Activated CD8-positive, alpha-beta memory T cell treated with anti-CD3 and anti-CD28 coated beads for 36 hours (primary cell): ENCODE measurements around the gene ANKDD1A. TPM values are rescaled to one million over a fixed set of nuclear protein-coding genes. Genes with fewer than 3 reads are reported as not detected.

Source experiments
- CTCF ChIA-PET: fragments of 350-600 bp; sonication (Branson Sonifier 250); formaldehyde crosslinking; loops from one replicate; lab custom pipeline; 2021; ENCODE audit warnings: antibody characterized with exemption; lab: Charles Lee
- POLR2A ChIA-PET: fragments of 350-600 bp; sonication (Branson Sonifier 250); formaldehyde crosslinking; loops from one replicate; lab custom pipeline; 2021; ENCODE audit warnings: antibody characterized with exemption; lab: Charles Lee
- total RNA-seq, 2 experiments: library from RNA; stranded (reverse); gene quantifications; one replicate each; pipeline ENCODE4 v1.2.3, GENCODE V29; 2021

Gene ANKDD1A
- total RNA-seq, 2 experiments from 2014 or later: 2.2 to 2.3 TPM

DNA sequence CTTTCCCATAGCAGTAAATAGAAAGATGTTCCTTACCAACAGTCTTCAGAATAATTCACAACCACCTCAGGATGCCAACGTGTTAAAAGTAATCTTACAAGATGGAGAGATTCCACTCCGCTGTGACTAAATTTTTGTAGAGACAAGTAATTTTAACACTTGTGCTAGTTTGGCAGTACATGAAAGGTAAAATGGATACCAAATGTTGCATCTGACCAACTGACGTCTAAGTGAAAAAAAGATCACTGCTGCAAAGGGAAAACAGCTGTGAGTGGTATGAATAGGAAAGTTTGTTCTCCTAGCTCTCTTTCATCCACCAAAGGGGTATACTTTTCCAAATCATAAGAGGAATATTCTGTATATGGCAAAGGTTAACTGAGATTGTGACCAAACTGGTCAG is 75.4 kb downstream of the ANKDD1A start:
- CTCF ChIA-PET: no interaction called here
- POLR2A ChIA-PET: no interaction called here

DNA sequence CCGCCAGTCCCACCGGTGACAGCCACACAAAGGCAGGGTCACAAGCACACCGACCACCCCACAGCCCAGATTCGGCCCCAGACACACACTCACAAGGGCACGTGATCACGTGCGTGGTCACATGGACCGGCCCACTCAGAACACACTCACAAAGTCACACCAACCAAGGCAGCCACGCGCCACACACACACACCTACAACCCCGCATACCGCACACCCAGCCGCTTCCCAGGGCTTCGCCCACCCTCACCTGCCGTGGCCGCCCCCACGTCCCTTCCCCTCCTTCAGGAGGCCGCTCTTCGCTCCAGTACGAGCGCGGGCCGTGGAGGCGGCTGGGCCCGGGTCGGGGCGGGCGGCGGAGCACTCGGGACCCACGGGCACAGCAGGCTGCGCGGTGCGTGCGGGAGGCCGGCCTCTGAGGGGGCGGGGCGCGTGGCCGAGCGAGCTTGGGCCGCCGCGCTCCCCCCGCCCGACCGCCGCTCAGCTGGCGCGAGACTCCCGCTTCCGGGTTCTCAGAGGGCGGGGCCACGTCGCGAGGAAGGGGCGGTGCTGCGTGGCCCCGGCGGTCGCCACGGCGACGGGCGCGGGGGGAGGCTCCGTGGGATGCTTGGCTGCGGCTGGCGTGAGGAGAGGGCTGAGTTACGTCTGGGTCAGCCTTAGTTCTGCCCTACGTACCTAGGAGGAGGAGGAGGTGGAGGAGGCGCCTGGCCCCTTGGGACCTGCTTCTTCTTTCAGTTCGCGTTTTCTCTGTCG is 77.9 kb downstream of the ANKDD1A start, which contains the start of gene SPG21:
Gene SPG21, minus strand, starts transcription at position 499 of the 752 bp plus-strand sequence. CDS start 6,345 bp downstream, outside the sequence.
- CTCF ChIA-PET: no interaction called here
- POLR2A ChIA-PET: interaction anchor here (0.6 to 1.0 kb wide), 5 partner anchors 8 to 315 kb away, joined by 3 to 12 read pairs (median 4); partner anchors contain the start of gene RNU5B-1

DNA sequence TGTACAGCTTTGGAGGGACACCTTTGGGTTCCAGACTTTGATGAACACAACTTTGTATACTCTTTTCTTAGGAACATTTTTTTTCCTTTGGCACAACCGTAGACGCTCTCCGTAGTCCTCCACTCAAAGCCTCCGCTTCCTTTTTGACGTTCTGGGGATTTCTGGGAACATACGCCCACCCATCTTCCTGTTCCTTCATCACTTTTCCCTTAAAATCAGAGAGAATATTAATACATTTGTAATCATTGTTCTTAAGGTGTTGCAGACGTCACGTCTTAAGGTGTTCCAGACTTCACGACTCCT is 78.4 kb downstream of the ANKDD1A start:
- POLR2A ChIA-PET: interaction anchor here (0.6 to 1.0 kb wide), 4 partner anchors 8 to 314 kb away, joined by 3 to 12 read pairs (median 4); partner anchors contain the start of gene RNU5B-1
- CTCF ChIA-PET: no interaction called here

DNA sequence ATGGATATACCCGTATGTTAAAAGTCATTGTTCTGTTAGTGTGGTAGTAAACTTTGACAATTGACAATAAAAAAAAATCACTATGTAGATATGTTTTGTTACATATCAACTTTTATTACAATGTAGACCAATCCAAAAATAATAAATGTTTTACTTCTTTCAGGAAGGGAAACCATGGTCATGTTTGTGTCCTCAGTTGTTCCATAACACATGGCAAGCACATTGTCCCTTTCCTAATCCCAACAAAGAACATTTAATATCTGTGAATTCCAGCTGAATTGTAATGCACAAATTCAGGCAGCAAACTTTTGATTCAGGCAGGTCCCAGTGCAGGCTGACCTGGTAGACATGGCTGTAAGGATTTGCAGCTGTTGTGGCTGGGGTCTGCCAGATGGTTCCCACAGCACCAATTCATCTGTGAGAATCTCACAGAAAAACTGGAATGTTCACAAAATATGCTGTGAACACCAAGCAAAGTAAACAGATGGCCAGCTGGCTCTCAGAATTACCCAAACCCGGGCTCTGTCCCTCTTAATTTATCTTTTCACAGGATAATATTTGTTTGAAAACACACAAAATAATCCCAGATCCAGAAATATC is 79.9 kb downstream of the ANKDD1A start:
- POLR2A ChIA-PET: no interaction called here
- CTCF ChIA-PET: interaction anchor here (1.0 kb wide), 1 partner anchor 20 kb away, joined by 4 read pairs; no protein-coding TSS in a partner anchor

DNA sequence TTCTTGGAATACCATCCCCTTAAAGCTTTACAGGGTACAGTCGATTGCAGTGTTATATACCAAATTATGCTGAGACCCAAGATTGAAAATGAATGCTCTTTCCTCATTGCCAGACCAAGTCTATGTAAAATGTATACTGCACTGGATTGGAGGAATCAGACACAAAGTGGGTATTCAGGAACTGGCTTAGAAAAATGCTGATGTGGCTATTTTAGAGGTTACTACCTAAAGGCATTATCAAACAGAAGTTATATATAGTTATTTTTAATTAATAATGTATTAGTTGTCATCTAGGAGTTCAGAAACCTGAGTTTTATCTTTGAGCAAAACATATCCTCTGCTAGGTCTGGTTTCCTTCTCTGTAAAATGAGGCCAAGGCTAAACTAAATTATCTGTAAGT is 81.6 kb downstream of the ANKDD1A start:
- POLR2A ChIA-PET: no interaction called here
- CTCF ChIA-PET: interaction anchor here (0.6 to 1.3 kb wide), 3 partner anchors 18 to 176 kb away, joined by 3 to 4 read pairs (median 3); no protein-coding TSS in a partner anchor

DNA sequence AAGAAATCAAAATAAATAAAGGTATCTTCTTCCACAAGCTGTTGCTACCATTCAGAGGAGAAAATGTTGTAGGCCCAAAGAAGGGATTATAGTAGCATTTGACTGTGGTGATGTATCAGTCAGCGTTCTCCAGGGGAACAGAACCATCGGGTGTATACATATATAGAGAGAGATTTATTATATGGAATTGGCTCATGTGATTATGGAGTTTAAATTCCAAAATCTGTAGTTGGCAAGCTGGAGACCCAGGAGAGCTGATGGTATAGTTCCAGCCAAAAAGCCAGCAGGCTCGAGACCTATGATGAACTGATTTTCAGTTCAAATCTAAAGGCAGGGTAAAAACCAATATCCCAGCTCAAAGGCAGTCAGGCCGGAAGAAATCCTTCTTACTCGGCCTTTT is 85.4 kb downstream of the ANKDD1A start:
- CTCF ChIA-PET: no interaction called here
- POLR2A ChIA-PET: no interaction called here

DNA sequence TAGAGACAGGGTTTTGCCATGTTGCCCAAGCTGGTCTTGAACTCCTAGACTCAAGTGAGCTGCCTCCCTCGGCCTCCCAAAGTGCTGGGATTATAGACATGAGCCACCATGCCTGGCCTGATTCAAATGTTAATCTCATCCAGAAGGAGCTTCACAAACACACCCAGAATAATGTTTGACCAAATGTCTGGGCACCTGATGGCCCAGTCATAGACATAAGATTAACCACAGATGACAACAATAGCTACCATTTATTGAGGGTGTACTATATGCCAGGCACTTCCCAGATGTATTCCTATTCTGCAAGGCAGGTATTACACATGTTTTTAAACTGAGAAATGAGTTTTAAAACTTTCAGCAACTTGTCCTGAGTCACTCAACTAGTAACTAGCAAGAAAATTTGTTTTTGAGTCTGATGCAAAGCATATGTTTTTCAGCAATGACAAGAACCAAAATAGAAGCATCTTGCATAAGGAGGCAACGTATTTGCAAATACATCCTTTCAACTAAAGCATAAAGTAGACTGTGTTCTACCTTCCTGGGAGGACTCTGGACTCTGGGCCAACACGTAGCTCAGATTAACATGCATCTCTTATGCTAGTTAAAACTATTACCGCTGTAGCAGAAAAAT is 86.2 kb downstream of the ANKDD1A start:
- POLR2A ChIA-PET: no interaction called here
- CTCF ChIA-PET: interaction anchor here (0.6 kb wide), 1 partner anchor 290 kb away, joined by 5 read pairs; no protein-coding TSS in a partner anchor

DNA sequence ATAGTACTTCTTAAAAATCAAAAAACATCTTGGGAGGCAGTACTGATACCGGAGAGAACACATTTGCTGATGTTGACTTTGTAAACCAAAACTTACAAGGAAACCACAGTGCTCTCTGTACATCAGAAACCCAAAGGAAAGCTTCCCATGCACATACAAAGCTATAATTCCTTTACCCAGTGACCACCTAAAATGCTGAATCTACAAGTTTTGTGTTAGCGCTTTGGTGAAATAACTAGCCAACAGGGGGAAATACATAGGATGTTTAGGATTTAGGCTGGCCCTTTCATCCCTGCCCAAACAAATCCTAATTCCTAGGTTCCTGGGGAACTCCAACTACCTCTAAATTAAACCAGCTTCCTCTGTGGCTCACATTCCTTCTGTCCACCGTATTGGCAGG is 93.3 kb downstream of the ANKDD1A start:
- CTCF ChIA-PET: no interaction called here
- POLR2A ChIA-PET: no interaction called here

DNA sequence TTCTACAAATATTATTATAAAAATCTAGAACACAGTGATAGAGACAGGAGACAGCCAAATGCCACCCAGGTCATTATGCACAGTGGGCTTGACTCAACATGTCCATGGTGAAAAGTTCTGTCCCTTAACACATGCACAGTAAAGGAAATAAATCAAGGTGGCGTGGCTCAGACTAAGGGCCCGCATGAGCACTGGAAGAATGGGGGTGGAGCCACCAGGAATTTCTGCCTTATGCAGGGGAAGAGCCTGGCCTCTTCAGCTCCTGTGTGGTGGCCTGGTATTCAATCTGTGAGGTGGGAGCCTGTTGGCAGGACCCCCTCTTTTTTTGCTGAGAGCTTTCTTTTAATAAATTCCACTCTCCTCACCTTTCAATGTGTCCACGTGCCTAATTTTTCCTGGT is 95.2 kb downstream of the ANKDD1A start:
- ChIA-PET POLR2A (no interaction called here), CTCF (no interaction called here)

Other genes starting within 250 kb of the ANKDD1A start
- gene RBPMS2, start 136.3 kb upstream of the ANKDD1A start, total RNA-seq: not detected
- gene PIF1, start 86.3 kb upstream of the ANKDD1A start, total RNA-seq: 10 to 100 TPM; 25.5 to 27.8 TPM
- gene PLEKHO2, start 70.0 kb upstream of the ANKDD1A start, total RNA-seq: 10 to 100 TPM; 12.8 to 13.9 TPM
- gene SPG21, start 78.0 kb downstream of the ANKDD1A start, total RNA-seq: 10 to 100 TPM; 69.4 to 69.6 TPM
- gene MTFMT, start 117.7 kb downstream of the ANKDD1A start, total RNA-seq: 10 to 100 TPM; 24.8 to 27.1 TPM
- not detected for gene SLC51B, start 133.5 kb downstream of the ANKDD1A start, total RNA-seq
- not detected for gene RASL12, start 156.1 kb downstream of the ANKDD1A start, total RNA-seq
- gene KBTBD13, start 164.8 kb downstream of the ANKDD1A start, total RNA-seq: not detected
- gene UBAP1L, start 203.3 kb downstream of the ANKDD1A start, total RNA-seq: 1 to 10 TPM; 2.8 to 2.9 TPM
- 10 to 100 TPM; 38.3 to 39.4 TPM for gene PDCD7, start 221.9 kb downstream of the ANKDD1A start, total RNA-seq